Measurements from ENCODE around the gene UBA1.

The UBA1 gene

DNA sequence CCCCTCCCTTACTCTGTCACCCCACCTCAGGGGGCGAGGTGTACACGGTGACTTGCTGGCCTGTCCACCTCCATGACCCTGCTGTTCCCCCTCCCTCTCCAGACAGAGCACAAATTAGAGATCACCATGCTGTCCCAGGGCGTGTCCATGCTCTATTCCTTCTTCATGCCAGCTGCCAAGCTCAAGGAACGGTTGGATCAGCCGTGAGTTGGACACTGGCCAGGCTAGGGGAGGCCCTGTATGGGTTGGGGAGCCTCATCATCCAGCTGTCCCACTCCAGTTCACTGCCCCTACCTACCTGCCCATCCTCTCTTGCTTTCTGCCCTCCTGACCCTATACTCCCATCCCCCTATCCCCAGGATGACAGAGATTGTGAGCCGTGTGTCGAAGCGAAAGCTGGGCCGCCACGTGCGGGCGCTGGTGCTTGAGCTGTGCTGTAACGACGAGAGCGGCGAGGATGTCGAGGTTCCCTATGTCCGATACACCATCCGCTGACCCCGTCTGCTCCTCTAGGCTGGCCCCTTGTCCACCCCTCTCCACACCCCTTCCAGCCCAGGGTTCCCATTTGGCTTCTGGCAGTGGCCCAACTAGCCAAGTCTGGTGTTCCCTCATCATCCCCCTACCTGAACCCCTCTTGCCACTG lies 20.9 kb downstream of the UBA1 start:
- no peak for DNase-seq

DNA sequence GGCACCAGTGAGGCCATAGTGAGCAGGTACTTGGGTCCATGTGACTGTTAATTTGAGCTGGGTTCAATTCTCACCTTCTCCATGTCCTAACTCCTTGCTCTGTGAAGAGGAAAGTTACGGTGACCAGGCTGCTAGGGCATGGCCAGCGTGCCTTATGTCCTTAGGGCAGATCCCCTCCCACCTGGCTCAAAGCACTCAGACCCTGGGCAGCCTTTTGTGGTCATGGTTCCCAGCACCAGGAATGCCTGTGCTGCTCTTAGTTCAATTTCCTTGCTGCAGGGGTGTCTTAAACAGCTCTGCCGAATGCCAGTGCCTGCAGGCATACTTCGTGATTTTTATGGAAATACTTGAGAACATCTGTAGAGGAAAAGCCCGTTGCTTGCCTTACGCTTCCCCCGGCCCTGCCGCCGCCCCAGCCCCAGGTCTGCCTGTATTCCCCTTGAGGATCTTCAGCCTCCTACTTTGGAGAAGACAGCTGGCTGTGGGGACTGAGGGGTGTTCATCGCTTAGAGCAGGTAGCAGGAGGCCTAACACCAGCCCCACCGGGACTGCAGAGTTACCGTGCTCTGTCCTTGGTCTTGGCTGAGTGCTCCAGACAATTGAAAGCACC lies 21.8 kb downstream of the UBA1 start:
- DNase-seq, result no peak

DNA sequence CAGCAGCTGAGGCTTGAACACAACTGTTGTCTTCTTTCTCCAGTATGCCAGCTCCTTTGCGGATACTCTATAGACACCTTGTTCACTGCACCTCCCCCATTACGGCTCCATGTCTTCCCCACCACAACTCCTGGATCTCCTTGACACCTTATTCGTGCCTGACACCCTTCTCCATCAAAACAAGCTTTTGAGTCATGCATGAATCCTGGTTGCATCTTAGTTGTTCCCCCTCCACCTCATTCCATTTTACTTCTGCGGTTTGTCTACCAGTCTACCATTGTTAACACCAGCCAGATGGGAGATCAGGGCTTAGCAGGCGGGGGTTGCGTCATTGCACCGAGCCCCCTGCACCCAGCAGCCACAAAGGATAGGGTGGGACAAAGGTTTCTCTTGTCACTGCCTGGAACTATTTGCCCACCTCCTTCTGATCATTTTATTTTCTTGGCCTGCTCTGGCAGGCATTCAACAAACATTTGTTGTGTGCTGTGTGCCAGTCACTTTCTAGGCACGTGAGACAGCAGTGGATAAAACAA lies 22.8 kb downstream of the UBA1 start:
- DNase-seq, result no peak

DNA sequence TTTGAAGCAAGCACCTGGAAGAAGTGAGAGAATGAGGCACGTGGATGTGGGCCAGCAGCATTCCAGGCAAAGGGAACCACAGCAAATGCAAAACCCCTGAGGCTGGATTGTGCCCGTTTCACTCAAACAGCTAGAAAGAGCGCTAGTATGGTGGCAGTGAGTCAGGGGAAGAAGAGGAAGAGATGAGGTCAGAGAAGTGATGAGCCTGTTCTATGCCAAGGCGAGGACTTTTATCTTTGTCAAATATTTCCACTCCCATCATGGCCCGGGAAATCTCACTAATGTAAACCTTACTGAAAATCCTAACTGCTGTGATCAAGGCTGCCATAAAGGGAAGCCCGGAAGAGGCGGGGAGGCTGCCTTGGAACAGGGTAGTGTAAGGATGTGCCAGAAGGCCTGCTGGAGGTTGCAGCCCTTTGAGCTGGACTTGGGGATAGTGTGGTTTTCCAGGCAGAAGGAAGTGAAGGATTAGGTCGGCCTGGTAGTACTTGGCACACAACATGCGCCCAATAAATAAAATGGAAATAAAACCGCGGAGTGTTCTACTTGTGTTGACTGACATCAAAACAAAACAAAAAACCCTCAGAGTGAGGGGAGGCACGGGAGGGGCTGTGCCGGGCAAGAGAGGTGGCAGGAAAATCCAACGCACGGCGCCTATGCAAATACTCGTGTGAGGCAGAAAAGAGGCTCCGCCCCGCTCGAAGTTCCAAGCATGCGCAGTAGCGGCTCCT lies 23.7 kb downstream of the UBA1 start:
- no peak for DNase-seq

DNA sequence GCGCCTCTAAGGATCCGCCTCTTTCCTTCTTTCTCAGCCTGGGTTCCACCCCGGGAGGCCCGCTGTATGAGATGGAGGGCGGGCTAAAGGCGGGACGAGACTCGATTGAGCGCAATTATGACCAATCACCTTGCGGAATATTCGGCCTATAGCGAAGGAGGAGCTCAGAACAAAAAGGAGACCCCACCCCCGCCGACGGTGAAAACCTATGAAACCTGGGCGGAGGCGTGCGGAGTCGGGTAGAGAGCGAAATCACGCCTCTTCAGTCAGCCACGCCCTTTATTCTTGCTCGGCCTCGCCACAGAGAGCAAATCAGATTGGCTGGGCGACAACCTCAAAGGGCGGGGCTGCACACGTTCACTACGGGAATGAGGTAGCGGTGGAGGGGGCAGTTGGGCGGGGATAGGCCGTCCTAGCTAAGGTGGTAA lies 24.2 kb downstream of the UBA1 start:
- peak; percentile 98 for DNase-seq

DNA sequence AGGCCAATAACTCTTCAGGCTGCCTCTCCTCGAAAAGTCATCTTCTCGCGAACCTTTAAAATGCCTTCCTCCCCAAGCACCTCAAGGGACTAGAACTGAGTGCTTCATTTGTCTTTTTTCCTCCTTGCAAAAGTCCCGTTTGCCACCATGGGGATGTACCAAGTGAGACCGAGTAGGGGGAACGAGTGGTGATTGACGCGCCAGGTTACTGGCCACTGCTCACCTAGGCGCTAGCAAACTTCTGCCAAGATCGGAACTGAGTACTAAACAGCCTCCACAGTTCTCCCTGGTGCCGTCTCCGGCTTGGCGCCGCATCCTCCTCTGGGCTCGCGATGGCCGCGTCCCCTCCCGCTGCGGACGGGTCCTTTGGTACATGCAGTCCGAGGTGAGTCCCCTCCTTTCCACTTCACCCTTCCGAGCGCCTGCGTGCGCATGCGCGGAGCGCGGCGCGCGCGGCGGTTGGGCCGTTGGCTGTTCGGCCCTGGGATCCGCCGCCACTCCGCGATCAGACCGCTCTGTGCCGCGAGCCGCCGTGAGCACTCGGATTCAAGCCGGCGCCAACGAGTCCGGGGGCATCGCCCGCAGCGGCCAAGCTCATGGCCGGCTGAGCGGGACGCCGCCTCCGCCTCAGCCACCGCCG lies 24.8 kb downstream of the UBA1 start, which contains the start of gene CDK16:
TSS of gene CDK16 (plus strand) at position 402 of the 640 bp plus-strand sequence. CDS start 4,877 bp downstream, outside the sequence.
- DNase-seq, result peak; percentile 66

DNA sequence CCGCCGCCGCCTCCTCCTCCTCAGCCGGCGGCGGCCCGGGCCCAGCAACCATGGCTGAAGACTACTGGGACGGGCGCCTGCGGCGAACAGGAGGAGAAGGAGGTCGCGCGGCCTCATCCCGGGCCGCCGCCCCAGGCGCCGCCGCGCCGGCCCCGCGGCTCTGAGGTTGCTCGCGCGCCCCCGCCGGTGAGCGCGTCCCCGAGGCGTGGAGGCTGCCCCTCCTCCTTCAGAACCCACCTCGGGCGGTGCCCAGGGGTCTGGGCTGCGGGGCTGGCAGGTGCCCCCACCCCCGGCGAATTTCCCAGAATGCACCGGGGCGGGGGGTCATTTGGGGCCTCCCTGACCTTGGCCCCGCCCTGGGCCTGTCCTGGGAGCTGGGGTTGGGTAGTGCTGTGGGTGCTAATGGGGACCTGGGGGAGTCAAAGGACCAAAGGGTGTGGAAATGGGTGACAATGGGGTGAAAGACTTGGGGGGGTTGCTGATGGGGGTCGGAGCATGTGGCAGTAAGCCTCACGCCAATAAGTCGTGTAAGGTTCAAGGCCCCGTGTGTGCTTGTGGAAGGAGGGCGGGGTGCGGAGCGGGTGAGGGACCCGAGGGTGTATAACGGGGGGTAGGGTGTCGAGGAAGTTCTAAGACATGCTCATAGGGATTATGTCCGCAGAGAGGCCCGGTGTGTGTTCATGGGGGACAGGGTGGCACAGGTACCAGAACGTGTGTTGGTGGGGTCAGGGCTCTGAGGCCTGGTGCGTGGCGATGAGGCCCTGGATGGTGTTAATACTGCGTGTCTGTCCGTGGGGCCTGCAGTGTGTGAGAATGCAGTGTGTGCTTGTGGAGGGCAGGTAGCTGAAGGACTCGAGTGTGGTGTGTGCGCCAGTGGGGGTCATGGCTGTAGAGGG lies 25.5 kb downstream of the UBA1 start:
- no peak for DNase-seq

DNA sequence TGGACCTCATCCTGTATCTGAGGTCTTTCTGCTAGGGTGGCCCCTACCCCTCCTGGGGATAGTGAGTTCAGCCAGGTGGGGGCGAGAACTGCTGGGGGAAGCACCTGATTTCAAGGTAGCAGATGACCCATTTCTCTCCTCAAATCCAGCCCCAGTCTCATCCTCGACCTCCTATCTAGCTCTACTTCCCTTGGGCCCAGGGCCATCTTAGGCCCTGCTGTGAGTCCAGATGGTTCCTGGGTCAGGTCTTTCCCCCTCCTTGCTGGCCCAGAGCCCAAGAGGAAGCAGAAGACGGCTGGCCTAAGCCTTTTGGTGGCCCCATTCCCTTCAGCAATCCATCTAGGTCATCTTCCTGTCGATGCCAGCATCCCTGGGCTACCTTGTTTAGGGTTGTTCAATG lies 28.1 kb downstream of the UBA1 start:
- no peak for DNase-seq

DNA sequence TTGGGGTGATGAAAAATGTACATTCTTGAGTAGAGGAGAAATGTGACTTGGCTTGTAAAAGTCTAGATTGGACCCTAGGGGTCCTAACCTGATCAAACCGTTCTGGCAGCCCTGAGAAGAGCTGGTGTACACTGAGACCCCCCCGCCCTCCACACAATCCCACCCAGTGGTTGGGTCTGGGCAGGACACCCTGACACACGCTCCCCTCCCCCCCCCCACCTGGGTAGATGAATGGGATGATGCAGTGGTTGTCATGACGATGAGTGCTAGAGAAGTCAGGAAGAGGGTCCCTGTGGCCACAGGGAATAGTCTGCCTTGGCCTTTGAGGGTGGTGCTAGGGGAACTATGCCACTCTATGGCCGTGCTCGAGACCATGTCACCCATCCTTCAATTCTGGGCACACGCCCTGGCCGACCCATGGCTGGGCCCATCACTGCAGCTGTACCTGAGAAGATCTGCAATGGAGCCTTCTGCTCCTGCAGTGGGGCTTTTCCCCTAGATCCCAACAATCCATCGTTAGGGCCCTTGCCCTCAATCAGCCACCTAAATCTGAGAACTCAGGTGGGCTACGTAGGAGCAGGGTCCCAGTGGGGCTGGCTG lies 29.2 kb downstream of the UBA1 start:
- DNase-seq, result no peak

DNA sequence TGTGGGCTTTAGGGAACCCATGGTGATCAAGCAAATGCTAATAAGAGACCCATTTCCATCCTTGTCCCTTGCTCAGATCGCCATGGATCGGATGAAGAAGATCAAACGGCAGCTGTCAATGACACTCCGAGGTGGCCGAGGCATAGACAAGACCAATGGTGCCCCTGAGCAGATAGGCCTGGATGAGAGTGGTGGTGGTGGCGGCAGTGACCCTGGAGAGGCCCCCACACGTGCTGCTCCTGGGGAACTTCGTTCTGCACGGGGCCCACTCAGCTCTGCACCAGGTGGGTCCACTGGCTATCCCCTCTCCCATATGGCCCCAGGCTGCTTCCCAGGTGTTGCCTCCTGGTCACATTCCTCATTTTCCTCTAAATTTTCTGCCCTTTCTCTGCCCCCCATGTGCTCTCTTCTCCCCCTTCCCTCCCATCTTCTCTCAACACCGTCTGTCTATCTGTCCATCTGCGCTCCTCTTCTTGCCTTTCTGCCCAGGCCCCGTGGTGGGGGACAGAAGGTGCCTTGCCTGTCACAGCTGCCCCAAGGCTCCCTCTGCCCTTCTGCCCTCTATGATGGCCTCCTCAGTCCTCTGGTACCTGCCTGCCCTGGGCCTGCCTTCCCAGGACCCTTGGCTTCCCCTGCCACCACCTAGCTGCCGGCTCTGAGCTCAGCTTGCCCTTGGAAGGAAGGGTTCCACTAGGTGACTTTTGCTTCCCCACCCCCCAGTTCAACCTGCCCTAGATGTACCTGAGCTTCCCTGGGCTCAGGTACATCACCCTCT lies 30.0 kb downstream of the UBA1 start:
- no peak for DNase-seq

DNA sequence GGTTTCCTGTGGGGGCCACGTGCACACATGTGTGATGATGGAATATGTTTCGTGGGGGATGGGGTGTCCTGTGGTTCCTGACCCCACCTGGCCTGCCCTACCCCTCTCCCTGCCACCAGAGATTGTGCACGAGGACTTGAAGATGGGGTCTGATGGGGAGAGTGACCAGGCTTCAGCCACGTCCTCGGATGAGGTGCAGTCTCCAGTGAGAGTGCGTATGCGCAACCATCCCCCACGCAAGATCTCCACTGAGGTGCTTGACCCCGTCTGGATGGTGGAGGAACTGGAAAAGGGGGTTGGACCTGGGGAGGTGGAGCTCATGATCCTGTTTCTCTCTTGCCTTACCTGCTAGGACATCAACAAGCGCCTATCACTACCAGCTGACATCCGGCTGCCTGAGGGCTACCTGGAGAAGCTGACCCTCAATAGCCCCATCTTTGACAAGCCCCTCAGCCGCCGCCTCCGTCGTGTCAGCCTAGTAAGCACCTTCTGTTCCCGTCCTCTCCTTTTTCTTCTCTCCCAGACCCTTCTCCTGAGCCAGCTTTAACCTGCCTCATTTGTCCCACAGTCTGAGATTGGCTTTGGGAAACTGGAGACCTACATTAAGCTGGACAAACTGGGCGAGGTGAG lies 30.8 kb downstream of the UBA1 start:
- DNase-seq, result no peak

DNA sequence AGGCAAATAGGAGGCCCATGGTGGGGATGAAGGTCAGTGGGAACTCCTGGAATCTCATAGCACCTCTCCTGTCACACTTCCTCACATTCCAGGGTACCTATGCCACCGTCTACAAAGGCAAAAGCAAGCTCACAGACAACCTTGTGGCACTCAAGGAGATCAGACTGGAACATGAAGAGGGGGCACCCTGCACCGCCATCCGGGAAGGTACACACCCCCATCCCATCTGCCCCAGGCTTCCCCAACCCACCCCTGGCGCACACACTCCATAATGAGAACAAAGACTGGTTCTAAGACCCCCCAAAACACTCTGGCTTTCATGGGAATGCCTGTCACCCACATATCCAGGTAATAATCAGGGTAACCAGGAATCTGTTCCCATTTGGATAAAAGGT lies 31.3 kb downstream of the UBA1 start:
- DNase-seq, result no peak

DNA sequence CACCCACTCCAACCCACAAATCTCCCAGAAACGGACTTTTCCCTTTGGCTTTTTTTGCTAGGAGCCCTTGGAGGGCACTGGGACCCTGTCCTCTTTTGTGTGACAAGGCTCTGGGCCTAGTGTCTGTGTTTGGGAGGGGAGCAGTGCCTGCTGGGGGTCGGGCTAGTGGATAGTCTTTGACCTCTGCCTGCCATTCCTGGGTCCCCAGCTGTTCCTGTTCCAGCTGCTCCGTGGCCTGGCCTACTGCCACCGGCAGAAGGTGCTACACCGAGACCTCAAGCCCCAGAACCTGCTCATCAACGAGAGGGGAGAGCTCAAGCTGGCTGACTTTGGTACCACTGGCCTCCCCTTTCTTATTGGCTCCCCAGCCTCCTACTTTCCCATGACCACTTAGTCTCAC lies 32.4 kb downstream of the UBA1 start:
- no peak for DNase-seq

DNA sequence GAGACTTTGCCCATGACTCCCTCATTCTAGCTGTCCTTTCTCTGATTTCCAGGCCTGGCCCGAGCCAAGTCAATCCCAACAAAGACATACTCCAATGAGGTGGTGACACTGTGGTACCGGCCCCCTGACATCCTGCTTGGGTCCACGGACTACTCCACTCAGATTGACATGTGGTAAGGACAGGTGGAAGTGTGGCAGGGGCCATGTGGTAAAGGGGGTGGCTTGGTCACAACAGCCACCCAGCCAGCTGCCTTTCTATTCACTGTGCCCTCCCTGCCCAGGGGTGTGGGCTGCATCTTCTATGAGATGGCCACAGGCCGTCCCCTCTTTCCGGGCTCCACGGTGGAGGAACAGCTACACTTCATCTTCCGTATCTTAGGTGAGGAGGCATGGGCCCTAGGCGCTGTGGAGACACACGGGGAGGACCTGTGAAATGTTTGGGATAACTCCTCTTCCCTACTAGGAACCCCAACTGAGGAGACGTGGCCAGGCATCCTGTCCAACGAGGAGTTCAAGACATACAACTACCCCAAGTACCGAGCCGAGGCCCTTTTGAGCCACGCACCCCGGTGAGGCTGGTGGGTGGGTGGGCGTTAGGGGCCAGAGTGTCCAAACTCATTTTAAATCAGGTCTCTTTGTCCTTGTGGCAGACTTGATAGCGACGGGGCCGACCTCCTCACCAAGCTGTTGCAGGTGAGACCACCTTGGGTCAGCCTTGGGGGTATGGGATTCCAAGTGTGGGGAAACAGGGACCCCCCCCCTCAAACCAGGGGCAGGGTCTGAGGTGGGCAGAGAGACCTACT lies 33.1 kb downstream of the UBA1 start:
- DNase-seq, result no peak

DNA sequence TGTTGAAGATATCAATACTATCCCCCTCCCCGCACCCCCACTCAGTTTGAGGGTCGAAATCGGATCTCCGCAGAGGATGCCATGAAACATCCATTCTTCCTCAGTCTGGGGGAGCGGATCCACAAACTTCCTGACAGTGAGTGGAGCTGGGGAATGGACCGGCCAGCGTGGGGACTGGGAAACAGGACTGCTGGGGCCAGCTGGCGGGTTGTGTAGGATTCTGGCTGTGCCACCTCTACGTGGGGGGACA lies 33.6 kb downstream of the UBA1 start:
- no peak for DNase-seq

DNA sequence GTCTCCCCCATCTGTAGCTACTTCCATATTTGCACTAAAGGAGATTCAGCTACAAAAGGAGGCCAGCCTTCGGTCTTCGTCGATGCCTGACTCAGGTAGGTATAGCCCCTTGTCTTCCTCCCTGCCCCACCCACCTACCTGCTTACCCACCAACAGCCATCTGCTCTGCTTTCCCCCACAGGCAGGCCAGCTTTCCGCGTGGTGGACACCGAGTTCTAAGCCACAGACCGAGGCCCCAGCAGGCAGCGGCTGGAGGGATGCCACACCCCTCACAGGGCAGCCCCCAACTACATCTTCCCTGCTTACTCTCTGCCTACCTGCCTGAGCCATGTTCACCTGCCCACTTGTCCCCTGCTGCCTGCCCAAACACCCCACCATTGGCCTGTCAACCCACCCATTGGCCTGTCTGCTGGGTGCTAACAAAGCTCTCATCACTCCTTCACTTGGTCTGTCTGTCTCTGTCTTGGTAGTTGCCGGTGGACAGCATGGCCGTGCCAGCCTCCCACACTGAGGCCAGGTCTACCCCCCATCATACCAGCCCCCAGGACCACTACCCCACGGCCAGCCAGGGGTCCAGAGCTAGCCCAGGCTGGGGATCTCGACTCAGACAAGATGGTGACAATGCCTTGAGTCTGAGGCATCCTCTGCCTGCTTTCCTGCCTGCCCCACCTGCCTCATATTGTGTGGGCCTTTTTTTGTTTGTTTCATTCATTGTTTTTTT lies 35.1 kb downstream of the UBA1 start:
- DNase-seq, result no peak

DNA sequence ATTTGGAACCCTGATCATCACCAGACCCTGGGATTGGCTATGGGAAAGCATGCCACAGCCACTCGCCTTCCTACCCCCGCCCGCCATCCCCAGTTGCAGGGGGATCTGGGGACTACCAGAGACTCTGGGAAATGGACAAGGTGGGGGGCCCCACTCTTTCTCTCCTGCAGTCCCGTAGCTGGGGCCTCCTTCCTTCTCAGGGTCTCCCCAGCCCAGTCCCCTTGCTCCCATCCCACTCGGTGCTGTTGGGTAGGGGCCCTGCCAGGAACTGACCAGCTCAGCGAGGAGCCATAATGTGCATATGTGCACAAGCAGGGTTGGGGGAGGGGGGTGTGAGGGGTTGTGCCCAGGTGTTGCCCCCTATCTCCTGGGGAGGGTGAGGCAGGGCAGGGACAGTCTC lies 35.8 kb downstream of the UBA1 start:
- no peak for DNase-seq

DNA sequence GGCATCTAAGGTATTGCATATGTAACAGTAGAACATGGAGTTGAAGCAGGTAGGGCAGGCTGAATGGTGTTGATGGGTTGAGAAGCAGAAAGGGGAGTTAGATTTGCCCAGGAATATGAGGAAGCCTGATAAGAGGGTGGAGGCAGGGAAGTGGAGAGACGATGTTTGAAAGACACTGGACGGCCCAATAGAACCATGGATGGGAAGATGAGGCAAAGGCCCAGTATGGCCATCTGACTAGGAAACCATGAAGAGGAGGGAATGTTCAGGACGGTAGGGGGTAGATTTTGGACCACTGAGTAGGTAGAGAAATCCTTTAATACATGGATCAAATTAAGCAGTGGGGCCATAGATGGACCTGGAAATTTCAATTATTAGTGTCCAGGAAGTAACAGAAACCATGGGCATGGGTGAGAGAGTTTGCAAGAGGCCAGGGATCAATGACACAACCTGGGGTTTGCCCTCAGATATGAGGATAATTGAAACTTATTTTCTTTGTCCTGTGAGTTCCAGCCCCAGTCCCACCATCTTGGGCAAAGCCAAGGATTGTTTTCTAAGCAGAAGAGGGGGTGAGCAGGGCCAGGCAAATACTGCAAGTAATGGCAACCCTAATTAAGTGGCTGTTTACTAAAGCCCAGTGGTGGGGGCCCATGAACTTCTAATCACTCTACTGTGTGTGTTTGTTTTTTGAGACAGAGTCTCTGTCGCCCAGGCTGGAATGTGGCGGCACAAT lies 36.7 kb downstream of the UBA1 start:
- no peak for DNase-seq

DNA sequence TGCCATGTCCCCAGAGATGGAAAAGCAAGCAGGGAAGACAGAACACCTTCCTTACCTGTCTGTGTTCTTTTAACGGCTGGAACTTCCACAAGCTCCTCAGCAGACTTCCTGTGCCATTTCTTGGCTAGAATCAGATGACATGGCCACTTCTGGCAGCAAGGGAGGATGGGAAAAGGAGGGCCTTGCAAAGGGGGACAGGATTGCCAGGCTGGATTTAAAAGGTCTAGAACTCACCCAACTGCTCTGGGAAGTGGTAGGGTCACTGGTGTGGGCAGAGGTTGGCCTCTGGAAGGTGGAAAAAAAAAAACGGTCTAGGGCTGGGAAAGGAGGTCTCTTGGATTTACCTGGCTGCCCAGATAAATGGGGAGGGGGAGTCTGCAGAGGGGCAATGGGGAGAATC lies 37.5 kb downstream of the UBA1 start:
- no peak for DNase-seq
